HG02610 (cell line): ENCODE data around the gene RIMBP3B.
"Not testable (repeated sequence)": the region's sequence is repeated elsewhere in the genome, so short reads cannot be mapped to it uniquely, and the experiment has no call there.

Experiments
- ATAC-seq: cut with Tn5 transposase; IDR thresholded peaks from one replicate; pipeline ENCODE4 v1.9.1; 2021; ENCODE audit warnings: mild to moderate bottlenecking, moderate library complexity; ENCODE audit not compliant: unreplicated experiment

Gene RIMBP3B

DNA sequence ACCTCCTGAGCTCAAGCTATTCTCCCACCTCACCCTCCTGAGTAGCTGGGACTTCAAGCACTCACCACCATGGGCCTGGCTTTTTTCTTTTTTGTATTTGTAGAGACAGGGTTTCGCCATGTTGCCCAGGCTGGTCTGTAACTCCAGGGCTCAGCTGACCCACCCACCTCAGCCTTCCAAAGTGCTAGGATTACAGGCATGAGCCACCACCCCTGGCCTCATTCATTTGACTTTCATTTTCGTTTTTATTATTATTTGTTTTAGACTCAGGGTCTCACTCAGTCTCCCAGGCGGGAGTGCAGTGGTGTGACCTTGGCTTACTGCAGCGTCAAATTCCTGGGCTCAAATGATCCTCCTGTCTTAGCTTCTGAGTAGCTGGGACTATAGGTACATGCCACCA is 24.2 kb downstream of the RIMBP3B start:
- not testable (repeated sequence) for ATAC-seq

DNA sequence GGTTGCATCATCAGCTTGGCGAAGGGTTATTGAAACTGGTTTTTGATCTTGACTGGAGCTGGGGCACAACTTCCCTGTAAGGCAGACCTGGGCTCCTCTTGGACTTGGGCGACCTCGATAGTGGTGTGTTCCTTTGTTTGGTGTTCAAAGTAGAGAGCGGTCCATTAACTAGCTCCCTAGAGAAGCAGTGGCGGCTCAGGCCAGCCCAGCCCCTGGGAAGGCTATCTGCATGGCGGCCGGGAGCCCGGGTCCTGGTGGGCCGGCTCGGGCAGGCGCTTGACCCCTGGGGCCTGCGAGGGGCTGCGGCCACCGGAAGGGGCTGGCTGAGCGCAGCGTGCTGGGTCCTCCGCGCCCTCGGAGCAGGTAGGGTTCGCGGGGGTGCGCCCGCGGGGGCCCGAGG is 32.8 kb downstream of the RIMBP3B start:
- not testable (repeated sequence) for ATAC-seq

DNA sequence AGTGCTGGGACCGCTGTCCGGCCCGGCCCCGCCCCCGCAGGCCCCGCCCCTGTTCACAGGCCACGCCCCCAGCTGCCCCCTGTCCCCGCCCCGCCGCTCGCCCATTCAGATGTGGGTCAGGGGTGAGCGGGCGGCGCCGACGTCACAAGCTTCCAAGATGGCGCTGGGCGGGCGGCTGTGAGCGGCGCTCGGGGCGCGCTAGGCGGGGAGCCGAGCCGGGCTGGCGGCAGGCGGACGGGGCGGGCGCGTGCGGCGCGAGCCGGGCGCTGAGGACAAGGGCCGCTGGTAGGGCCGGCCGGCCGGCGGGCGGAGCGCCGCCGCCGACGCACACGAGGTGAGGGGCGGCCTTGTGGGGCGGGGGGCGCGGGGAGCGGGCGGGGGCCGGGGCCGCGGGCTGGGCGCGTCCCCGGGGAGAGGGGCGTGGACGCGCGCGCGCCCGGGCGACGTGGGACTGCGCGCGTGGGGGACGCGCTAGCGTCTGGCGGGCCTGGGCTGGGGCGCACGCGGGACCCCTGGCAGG is 33.7 kb downstream of the RIMBP3B start, which contains the start of gene HIC2:
Gene HIC2 (plus strand): TSS at position 145 of the 520 bp plus-strand sequence. CDS start 25,461 bp downstream, outside the sequence.
- peak; percentile 70 for ATAC-seq

DNA sequence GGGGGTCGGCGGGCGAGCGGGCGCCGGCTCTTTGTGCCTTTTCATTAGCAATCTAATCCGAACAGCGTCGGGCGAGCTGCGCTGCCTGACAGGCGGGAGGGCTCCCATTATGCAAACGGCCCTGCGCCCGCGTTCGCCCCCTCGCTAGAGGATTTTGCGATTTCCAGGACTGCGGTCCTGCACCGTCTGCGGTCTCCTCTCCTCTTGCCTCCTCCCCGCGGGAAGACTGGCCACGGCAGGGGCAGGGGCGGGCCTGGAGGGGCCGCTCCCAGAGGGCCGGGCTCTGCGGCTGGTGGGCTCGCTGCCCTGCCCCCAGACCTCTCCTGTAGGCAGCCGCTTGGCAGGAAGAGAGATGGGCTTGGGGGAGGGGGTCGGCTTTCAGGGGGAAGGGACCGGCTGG is 34.3 kb downstream of the RIMBP3B start:
- peak; percentile 16 for ATAC-seq

DNA sequence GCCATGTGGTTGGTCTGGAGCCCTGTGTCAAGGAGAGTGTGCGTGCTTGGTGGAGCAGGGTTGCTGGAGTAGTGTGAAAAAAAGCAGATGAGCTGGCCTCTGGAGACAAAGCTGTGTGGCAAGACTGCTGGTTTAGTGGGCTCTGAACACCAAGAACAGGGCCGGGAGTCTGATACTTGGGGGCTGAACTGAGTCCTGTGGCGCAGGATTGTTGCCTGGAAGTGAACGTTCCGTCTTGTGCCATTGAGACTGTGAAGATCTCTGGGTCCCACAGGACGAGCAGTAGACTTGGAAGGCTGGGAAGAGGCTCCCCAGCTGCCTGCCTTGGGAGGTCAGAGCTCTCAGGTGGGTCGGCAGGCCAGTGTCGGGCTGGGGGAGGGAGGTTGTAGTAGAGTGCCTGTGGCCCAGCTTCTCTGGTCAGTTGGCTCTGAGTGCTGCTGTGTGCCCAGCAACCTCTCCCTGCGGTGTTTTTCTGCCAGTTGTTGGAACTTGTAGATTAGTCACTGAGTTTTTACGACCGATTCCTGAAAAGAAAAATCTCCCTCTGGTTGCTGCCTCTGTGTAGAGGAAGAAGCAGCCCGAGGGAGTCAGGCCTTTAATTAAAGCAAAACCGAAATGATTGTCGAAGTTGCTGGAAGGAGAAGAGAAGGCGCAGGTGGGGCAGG is 35.6 kb downstream of the RIMBP3B start:
- ATAC-seq: not testable (repeated sequence)

DNA sequence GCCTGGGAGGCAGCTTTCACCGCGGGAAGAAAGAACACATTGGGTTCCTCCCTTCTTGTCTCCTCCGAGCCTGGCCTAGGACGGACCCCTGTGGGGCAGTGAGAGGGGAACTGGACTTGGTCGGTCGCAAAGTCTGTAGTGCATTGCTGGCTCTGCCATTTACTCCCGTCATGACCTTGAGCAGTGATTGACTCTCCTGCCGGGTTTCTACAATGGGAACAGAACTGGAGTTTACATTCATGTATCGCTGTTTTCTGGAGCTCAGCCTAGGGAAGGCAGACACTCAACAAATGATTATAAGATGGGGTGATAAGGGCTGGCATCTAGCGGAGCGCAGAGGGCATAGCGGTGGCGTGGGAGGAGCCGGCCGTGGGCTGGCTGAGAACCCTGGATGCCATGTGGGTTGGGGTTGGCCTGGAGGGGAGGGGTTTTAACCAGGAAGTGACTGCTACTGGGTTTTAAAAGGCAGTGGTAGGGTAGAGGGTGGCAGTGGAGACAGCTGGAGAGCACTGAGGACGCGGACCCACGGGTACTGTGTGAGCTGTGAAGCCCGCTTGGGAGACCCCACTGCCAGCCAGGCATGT is 36.7 kb downstream of the RIMBP3B start:
- not testable (repeated sequence) for ATAC-seq

DNA sequence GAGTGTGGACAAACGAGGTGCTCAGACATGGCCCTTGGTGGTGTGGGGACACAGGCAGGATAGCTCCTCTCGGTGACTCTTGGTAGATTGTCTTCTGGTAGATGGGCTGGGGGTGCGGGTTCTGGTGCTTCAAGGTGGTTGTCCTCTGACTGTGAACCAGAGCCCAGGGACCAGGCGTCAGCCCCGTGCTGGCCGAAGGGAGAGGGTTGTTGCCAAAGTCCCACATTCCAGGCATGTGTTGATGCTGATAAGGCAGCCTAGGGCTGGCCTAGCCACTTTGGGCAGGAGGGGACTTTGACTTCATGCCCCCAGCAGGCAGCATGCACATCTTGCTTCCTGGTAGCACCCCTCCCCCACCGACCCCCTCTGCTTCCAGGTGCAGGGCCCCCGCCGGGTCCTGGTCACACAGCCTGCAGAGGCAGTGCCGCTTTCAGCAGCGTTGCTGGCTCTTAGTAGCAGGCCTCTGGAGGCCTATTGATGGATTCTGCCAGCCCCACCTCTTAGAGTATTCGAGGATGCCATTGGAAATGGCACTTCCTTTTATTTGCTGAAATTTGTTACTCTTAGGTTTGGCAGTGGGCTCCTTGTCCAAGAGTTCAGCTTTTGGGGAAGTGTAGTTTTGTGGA is 40.6 kb downstream of the RIMBP3B start:
- ATAC-seq: not testable (repeated sequence)

DNA sequence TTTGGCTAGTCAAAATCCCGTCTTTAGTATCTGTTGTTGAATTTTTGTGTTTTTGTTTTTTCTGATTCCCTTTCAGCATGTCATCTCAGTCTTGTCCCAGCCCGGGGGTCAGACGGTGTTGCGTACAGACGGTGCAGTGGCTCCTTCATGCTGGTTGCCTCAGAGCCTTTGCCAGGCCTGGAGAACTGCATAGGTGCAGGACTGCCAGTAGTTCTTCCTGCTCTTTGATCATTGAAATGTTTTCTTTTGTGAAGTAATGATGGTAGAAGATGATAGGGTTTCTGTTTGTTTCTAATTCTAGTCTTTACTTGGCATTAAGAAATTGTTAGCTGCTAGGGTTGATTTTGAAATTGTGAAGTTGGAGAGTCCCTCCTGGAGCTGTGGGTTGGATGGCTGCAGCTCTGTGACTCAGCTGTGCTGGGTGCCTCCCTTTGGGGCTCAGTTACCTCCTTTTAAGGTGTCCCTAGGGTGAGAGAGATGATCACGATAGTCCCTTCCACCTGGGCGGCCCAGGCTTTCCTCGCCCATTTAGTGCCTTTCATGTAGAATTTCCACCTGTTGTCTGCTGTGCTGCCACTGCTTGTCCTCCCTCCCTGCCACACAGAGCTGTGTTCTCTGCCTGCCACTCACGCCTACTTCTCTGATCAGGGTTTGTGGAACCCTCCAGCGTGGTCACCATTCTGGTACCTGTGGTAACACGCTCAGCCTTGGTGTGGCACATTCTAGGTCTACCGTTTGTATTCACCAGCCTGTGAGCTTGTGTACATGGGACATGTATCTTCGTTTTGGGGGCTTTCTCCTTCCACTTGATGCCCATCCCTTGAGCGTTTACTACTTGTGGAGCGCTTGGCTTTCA is 51.1 kb downstream of the RIMBP3B start:
- ATAC-seq: not testable (repeated sequence)

DNA sequence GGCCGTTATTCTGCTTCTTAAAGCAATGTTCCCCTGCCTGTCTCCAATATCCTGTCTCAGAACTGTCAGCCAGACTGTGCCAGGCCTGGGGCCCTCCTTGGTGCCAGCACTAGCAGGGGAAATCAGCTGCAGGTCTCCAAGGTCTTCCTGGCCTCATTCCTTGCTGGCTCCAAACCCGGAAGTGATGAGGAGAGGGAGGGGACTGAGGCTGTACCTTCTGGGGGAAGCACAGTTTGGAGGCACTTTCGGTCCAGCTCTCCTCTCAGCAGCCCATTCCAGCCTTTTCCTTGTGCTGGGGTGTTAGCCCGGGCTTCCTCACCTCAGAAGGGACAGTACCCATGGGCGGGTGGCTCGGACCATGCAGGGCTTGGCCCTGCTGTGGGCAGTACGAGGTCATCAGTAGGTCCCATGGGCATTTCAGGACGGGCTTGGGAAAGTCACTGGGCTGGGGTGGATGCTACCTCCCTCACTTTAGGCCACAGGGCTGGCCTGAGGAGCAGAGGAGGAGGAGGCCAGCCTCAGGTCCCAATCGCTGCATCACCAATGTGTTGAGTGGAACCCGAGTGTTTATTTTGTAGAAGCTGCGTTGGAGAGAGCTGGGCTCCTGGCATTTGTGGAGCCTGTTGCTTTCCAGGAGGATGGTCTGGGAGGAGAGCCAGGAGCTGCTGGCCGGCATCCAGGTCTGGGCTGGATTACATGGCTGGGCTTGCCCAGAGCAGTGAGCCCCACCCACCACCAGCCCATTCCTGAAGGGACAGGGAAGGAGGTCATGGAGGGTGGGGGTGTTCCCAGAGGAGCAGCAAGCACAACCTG is 52.7 kb downstream of the RIMBP3B start:
- not testable (repeated sequence) for ATAC-seq

DNA sequence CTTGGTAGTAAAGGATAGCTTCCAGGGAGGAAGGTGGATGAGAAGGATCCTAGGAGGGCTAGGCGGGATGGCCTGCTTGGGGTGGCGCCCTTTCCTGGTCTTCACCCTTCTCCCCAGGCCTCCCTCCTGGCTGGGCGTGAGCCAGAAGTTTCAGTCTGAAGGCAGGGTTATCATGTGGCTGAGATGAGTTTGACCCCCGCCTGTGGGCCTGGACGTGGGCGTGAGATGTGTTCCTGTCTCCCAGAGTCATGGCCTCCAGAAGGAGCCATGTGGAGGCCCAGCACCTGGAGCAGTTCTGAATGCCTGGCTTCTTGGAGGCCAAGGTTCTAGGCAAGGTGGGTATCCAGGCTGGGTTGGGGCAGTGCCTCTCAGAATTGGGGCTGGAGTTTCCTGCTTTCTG is 54.5 kb downstream of the RIMBP3B start:
- ATAC-seq: not testable (repeated sequence)
